HepG2 (cell line): ENCODE measurements around the gene PKP3. TPM values are rescaled to one million over a fixed set of nuclear protein-coding genes. Genes with fewer than 3 reads are reported as not detected.
A peak's percentile ranks its signal among the peaks of the same experiment; 100 is the strongest.

Experiments
- ARHGAP35 ChIP-seq: sonication (generic); formaldehyde crosslinking; IDR thresholded peaks from 2 replicates; pipeline ENCODE4 v1.9.0; 2022; ENCODE audit warnings: mild to moderate bottlenecking, inconsistent platforms, moderate library complexity, missing genetic modification reagents, borderline replicate concordance
- BRCA1 ChIP-seq: sonication (generic); formaldehyde crosslinking; IDR thresholded peaks from 2 replicates; pipeline ENCODE4 v1.4.0; 2020; ENCODE audit warnings: missing genetic modification reagents
- DMAP1 ChIP-seq: IDR thresholded peaks from 2 replicates; pipeline ENCODE4 v1.6.1; 2016
- ELF1 ChIP-seq: sonication (generic); formaldehyde crosslinking; IDR thresholded peaks from 2 replicates; pipeline ENCODE4 v1.4.0; 2020; ENCODE audit warnings: missing genetic modification reagents
- EP300 ChIP-seq, 3 experiments: sonication (generic) in 1 of 3; formaldehyde crosslinking in 1 of 3; IDR thresholded peaks; 2 replicates each; pipeline versions ENCODE4 v1.5.1 to v1.6.1; 2011 to 2020; ENCODE audit warnings: low read depth in 2 of 3, low read length in 2 of 3, borderline replicate concordance in 1 of 3, improper control_type of control experiment in 1 of 3, mild to moderate bottlenecking in 1 of 3, missing genetic modification reagents in 1 of 3, moderate library complexity in 1 of 3
- FOSL2 ChIP-seq: sonication (generic); formaldehyde crosslinking; IDR thresholded peaks from 2 replicates; pipeline ENCODE4 v1.4.0; 2020; ENCODE audit warnings: missing genetic modification reagents
- MYC ChIP-seq: sonication (generic); formaldehyde crosslinking; IDR thresholded peaks from 2 replicates; pipeline ENCODE4 v1.9.0; 2021; ENCODE audit warnings: missing genetic modification reagents, borderline replicate concordance
- POGZ ChIP-seq: sonication (generic); formaldehyde crosslinking; IDR thresholded peaks from 2 replicates; pipeline ENCODE4 v1.4.0; 2020; ENCODE audit warnings: mild to moderate bottlenecking, missing genetic modification reagents
- POLR2G ChIP-seq: fragments of 200-400 bp; formaldehyde crosslinking; IDR thresholded peaks from 2 replicates; pipeline ENCODE4 v1.6.1; 2018; ENCODE audit warnings: mild to moderate bottlenecking, low read depth, low read length, moderate library complexity
- RELA ChIP-seq: sonication (generic); formaldehyde crosslinking; IDR thresholded peaks from 2 replicates; pipeline ENCODE4 v1.4.0; 2020; ENCODE audit warnings: missing genetic modification reagents
- SP1 ChIP-seq, 2 experiments: fragments of 450-650 bp in 1 of 2; sonication (generic) in 1 of 2; formaldehyde crosslinking in 1 of 2; IDR thresholded peaks; 2 replicates each; pipeline versions ENCODE4 v1.4.0 to v1.6.1; 2016 to 2020; ENCODE audit warnings: missing genetic modification reagents in 1 of 2
- SP4 ChIP-seq: sonication (generic); formaldehyde crosslinking; IDR thresholded peaks from 2 replicates; pipeline ENCODE4 v1.8.1; 2023; ENCODE audit warnings: mild to moderate bottlenecking, missing genetic modification reagents
- ZBTB38 ChIP-seq: sonication (generic); formaldehyde crosslinking; IDR thresholded peaks from 2 replicates; pipeline ENCODE4 v1.5.1; 2020; ENCODE audit warnings: mild to moderate bottlenecking, missing genetic modification reagents
- ZNF30 ChIP-seq: sonication (generic); formaldehyde crosslinking; IDR thresholded peaks from 2 replicates; pipeline ENCODE4 v1.5.0; 2020; ENCODE audit warnings: mild to moderate bottlenecking, missing genetic modification reagents
- ZNF33A ChIP-seq: sonication (generic); formaldehyde crosslinking; IDR thresholded peaks from 2 replicates; pipeline ENCODE4 v1.5.1; 2020; ENCODE audit warnings: missing genetic modification reagents, mild to moderate bottlenecking, moderate library complexity, borderline replicate concordance
- ZNF430 ChIP-seq: sonication (generic); formaldehyde crosslinking; IDR thresholded peaks from 2 replicates; pipeline ENCODE4 v1.9.0; 2021; ENCODE audit warnings: mild to moderate bottlenecking, missing genetic modification reagents
- ZNF614 ChIP-seq: IDR thresholded peaks from 2 replicates; pipeline ENCODE4 v1.6.1; 2018; ENCODE audit warnings: missing biosample characterization, missing genetic modification reagents, inconsistent platforms, borderline replicate concordance
- ZNF670 ChIP-seq: sonication (generic); formaldehyde crosslinking; IDR thresholded peaks from 2 replicates; pipeline ENCODE4 v1.8.0; 2022; ENCODE audit warnings: mild to moderate bottlenecking, missing genetic modification reagents, borderline replicate concordance
- polyA plus RNA-seq, 8 experiments: library from polyadenylated mRNA; depleted of rRNA in 3 of 8; stranded (reverse) in 7 of 8; unstranded in 1 of 8; fragments of >200 nt; fragmentation: Illumina TruSeq in 4 of 8; extraction: Trizol in 4 of 8; gene quantifications; 2 replicates each; pipeline versions ENCODE4 v1.2.1 to v1.2.3, GENCODE V29; 2011 to 2016; ENCODE audit warnings: low read depth in 4 of 8, missing spikeins in 1 of 8, mixed read lengths in 1 of 8; ENCODE audit not compliant: insufficient read depth in 1 of 8
- total RNA-seq, 5 experiments: library from RNA; depleted of rRNA; stranded (reverse); fragments of >200 nt; fragmentation: Illumina TruSeq; extraction: Trizol; gene quantifications; 2 replicates each; pipeline ENCODE4 v1.2.3, GENCODE V29; 2016; ENCODE audit warnings: low read depth in 1 of 5
- TF ChIP-seq, protein P1 (sequence below): sonication (generic); formaldehyde crosslinking; IDR thresholded peaks from 2 replicates; pipeline ENCODE4 v1.5.1; 2020; ENCODE audit warnings: mild to moderate bottlenecking, missing genetic modification reagents, moderate library complexity
- TF ChIP-seq, protein P2 (sequence below): fragments of 450-650 bp; IDR thresholded peaks from 2 replicates; pipeline ENCODE4 v1.6.1; 2016
- TF ChIP-seq, protein P3 (sequence below): sonication (generic); formaldehyde crosslinking; conservative IDR thresholded peaks from 2 replicates; pipeline ENCODE4 v1.8.0; 2022; ENCODE audit warnings: mild to moderate bottlenecking, moderate library complexity, missing genetic modification reagents

PKP3 gene
- total and polyA plus RNA-seq, 2 of the 13 experiments (the other 11 are each of a cell fraction or from before 2014, with no cell fraction given): 18.0 to 28.7 TPM

DNA sequence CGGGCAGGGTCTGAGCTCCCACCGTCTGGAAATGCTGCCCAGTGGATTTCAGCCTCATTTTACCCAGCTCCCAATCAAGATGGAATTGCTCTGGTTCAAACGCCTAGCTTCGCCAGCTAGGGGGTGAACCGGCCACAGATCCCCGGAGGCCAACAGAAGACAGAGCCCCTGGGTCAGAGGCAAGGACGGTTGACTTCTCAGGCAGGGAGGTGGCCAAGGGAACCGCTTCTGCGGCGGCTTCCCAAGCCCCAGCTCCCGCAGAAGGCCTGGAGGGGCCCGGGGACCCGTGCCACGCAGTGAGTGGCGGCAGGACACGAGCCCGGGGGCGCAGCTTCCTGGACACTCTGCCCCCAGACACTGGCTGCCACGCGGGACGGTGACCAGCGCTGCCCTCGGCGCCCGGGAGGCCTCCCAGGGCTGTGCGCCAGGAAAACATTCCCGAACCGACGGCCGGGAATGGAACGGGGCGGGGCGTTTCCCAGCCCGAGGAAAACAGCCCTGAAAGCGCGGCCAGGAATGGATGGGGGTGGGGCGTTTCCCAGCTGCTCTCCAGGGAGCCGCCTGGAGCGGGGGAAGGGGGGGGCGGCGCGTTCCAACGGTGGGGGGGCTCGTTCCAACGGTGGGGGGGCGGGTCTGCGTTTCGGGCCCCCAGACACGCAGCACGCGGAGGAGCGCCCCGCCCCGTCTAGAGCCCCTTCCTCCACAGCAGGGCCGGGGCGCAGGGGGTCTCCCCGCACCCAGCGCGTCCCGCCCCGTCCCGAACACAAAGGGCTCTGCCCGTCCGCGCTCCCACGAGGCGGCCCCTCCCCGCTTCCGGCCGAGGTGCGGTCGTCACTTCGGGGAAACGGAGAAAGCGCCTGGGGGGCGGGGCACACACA, 38.2 kb upstream of the PKP3 start (continued):
- TF ChIP-seq, protein P1, sequence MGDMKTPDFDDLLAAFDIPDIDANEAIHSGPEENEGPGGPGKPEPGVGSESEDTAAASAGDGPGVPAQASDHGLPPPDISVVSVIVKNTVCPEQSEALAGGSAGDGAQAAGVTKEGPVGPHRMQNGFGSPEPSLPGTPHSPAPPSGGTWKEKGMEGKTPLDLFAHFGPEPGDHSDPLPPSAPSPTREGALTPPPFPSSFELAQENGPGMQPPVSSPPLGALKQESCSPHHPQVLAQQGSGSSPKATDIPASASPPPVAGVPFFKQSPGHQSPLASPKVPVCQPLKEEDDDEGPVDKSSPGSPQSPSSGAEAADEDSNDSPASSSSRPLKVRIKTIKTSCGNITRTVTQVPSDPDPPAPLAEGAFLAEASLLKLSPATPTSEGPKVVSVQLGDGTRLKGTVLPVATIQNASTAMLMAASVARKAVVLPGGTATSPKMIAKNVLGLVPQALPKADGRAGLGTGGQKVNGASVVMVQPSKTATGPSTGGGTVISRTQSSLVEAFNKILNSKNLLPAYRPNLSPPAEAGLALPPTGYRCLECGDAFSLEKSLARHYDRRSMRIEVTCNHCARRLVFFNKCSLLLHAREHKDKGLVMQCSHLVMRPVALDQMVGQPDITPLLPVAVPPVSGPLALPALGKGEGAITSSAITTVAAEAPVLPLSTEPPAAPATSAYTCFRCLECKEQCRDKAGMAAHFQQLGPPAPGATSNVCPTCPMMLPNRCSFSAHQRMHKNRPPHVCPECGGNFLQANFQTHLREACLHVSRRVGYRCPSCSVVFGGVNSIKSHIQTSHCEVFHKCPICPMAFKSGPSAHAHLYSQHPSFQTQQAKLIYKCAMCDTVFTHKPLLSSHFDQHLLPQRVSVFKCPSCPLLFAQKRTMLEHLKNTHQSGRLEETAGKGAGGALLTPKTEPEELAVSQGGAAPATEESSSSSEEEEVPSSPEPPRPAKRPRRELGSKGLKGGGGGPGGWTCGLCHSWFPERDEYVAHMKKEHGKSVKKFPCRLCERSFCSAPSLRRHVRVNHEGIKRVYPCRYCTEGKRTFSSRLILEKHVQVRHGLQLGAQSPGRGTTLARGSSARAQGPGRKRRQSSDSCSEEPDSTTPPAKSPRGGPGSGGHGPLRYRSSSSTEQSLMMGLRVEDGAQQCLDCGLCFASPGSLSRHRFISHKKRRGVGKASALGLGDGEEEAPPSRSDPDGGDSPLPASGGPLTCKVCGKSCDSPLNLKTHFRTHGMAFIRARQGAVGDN: peak; percentile 96
- TF ChIP-seq ELF1 (CRISPR knock-in tag) (peak; percentile 55), SP1 (IDR thresholded peaks at IDR 0.05) (no peak), SP1 (CRISPR knock-in tag; IDR thresholded peaks at IDR 0.05) (peak; percentile 24; the same call in 1 of the 2 replicates), ZNF30 (peak; percentile 82; the same call in 1 of the 2 replicates), ZNF33A (CRISPR knock-in tag) (no peak), SP4 (CRISPR knock-in tag) (peak; percentile 56; the same call in 1 of the 2 replicates), ZNF670 (peak; percentile 84), DMAP1 (CRISPR knock-in tag) (peak; percentile 78), ZBTB38 (CRISPR knock-in tag) (peak; percentile 5; the same call in 1 of the 2 replicates), MYC (peak; percentile 90), ARHGAP35 (peak; percentile 53; the same call in 1 of the 2 replicates), EP300 (IDR thresholded peaks at IDR 0.05; ENCODE audit: low read depth in 2 of 2, low read length in 2 of 2) (peak in 1 of 2 experiments; percentile 38; a peak in 2 of 4 replicates), EP300 (CRISPR knock-in tag; IDR thresholded peaks at IDR 0.05; ENCODE audit: borderline replicate concordance) (no peak; the same call in 1 of the 2 replicates), RELA (CRISPR knock-in tag) (no peak), FOSL2 (CRISPR knock-in tag) (peak; percentile 39), BRCA1 (CRISPR knock-in tag) (no peak), ZNF430 (CRISPR knock-in tag) (peak; percentile 85; the same call in 1 of the 2 replicates), POLR2G (peak; percentile 92), ZNF614 (CRISPR knock-in tag) (peak; percentile 46; the same call in 1 of the 2 replicates), POGZ (CRISPR knock-in tag) (0 out of 2 replicates have a peak, but pooled peaks have one; percentile 52)
- TF ChIP-seq, protein P2, sequence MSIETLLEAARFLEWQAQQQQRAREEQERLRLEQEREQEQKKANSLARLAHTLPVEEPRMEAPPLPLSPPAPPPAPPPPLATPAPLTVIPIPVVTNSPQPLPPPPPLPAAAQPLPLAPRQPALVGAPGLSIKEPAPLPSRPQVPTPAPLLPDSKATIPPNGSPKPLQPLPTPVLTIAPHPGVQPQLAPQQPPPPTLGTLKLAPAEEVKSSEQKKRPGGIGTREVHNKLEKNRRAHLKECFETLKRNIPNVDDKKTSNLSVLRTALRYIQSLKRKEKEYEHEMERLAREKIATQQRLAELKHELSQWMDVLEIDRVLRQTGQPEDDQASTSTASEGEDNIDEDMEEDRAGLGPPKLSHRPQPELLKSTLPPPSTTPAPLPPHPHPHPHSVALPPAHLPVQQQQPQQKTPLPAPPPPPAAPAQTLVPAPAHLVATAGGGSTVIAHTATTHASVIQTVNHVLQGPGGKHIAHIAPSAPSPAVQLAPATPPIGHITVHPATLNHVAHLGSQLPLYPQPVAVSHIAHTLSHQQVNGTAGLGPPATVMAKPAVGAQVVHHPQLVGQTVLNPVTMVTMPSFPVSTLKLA: no peak
- TF ChIP-seq, protein P3, sequence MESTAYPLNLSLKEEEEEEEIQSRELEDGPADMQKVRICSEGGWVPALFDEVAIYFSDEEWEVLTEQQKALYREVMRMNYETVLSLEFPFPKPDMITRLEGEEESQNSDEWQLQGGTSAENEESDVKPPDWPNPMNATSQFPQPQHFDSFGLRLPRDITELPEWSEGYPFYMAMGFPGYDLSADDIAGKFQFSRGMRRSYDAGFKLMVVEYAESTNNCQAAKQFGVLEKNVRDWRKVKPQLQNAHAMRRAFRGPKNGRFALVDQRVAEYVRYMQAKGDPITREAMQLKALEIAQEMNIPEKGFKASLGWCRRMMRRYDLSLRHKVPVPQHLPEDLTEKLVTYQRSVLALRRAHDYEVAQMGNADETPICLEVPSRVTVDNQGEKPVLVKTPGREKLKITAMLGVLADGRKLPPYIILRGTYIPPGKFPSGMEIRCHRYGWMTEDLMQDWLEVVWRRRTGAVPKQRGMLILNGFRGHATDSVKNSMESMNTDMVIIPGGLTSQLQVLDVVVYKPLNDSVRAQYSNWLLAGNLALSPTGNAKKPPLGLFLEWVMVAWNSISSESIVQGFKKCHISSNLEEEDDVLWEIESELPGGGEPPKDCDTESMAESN: peak; percentile 48
